HCT116 (cell line): ENCODE data around the gene TMEM132E.

ENCODE experiments used
- EZH2phosphoT487 ChIP-seq: fragments of 200-600 bp; IDR thresholded peaks from 2 replicates; pipeline ENCODE4 v1.6.1; 2018; ENCODE audit warnings: antibody characterized with exemption, borderline replicate concordance
- TF ChIP-seq, protein P1 (sequence below), 3 experiments: fragments of 200-600 bp in 1 of 3; sonication (generic) in 1 of 3; IDR thresholded peaks in 2 of 3; conservative IDR thresholded peaks in 1 of 3; 2 replicates each; pipeline ENCODE4 v1.5.1; 2012 to 2017; ENCODE audit warnings: low read depth in 2 of 3, low read length in 2 of 3, antibody characterized with exemption in 1 of 3, borderline replicate concordance in 1 of 3, control low read depth in 1 of 3, mild to moderate bottlenecking in 1 of 3, mixed read lengths in 1 of 3, mixed run types in 1 of 3, moderate library complexity in 1 of 3; ENCODE audit not compliant: insufficient read depth in 1 of 3

DNA sequence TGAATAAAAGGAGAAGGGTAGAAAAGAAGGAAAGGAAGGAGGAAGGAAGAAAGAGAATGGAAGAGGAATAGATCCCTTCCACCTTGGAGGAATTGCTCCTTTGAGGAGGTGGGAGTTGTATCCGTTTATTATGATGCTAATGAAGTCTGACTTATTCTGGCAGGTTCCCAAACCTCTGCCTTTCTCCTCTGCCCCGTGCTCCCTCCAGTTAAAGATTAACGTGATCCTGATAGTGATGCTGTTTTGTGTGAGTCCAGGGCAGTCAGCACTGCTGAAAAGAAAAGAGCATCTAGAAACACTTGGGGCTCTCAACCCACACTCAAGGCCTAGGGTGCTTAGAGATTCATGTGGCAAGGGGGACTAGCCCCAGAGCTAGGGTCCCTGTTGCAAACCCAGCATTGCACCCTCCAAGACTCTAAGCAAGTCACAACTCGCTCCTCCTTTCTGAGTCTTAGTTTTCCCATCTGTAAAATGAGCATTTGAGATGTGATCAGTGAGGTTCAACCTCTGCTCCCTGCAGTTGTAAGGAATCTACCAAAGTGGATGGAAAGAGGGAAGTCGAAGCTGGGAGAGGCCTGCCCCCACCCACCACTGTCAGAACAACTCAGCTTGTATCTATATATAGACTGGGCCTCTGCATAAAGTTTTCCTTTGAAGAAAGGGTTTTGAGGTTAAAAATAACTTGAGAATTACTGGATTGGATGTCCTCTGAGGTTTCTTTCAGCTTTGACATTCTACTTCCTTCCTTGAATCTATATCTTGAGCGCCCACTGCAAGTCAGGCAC, 46.9 kb upstream of the TMEM132E start:
- TF ChIP-seq, protein P1, sequence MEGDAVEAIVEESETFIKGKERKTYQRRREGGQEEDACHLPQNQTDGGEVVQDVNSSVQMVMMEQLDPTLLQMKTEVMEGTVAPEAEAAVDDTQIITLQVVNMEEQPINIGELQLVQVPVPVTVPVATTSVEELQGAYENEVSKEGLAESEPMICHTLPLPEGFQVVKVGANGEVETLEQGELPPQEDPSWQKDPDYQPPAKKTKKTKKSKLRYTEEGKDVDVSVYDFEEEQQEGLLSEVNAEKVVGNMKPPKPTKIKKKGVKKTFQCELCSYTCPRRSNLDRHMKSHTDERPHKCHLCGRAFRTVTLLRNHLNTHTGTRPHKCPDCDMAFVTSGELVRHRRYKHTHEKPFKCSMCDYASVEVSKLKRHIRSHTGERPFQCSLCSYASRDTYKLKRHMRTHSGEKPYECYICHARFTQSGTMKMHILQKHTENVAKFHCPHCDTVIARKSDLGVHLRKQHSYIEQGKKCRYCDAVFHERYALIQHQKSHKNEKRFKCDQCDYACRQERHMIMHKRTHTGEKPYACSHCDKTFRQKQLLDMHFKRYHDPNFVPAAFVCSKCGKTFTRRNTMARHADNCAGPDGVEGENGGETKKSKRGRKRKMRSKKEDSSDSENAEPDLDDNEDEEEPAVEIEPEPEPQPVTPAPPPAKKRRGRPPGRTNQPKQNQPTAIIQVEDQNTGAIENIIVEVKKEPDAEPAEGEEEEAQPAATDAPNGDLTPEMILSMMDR (IDR thresholded peaks at IDR 0.05 in 2 of 3, conservative IDR thresholded peaks at IDR 0.05 in 1 of 3; ENCODE audit: borderline replicate concordance in 1 of 3, insufficient read depth in 1 of 3, low read depth in 2 of 3, low read length in 2 of 3) = no peak
- TF ChIP-seq EZH2phosphoT487 = no peak
